Transverse colon (tissue), 3 donors: Measurements from ENCODE around the gene APBA3.

Experiments used
- EP300 ChIP-seq: sonication (generic); formaldehyde crosslinking; IDR thresholded peaks from one replicate; pipeline ENCODE4 v1.6.1; 2017; ENCODE audit warnings: antibody characterized with exemption, low read depth
- TF ChIP-seq, protein P1 (sequence below), 5 experiments: fragments of 200-600 bp in 3 of 5; fragments of 450-650 bp in 2 of 5; sonication (generic) in 3 of 5; IDR thresholded peaks; 1 replicate in 2 of 5; 2 replicates in 3 of 5; pipeline ENCODE4 v1.5.1; 2016 to 2017; ENCODE audit warnings: antibody characterized with exemption in 5 of 5, inconsistent platforms in 3 of 5, mild to moderate bottlenecking in 2 of 5, moderate library complexity in 1 of 5

DNA sequence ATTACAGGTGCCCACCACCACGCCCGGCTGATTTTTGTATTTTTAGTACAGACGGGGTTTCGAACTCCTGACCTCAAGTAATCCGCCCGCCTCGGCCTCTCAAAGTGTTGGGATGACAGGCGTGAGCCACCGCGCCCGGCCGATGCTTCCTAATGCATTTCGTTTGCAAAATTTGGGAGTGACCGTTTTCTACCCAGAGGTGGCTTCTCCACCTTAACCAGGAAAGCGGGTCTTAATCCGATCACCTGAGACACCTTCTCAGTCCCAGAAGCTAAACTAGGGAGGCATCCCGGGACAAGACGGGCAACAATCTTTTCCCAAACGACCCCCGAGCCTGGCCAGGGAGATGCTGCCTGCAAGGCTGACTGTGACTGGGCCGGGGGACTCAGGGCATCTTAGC is 39.5 kb upstream of the APBA3 start:
- TF ChIP-seq EP300: no peak
- TF ChIP-seq, protein P1, sequence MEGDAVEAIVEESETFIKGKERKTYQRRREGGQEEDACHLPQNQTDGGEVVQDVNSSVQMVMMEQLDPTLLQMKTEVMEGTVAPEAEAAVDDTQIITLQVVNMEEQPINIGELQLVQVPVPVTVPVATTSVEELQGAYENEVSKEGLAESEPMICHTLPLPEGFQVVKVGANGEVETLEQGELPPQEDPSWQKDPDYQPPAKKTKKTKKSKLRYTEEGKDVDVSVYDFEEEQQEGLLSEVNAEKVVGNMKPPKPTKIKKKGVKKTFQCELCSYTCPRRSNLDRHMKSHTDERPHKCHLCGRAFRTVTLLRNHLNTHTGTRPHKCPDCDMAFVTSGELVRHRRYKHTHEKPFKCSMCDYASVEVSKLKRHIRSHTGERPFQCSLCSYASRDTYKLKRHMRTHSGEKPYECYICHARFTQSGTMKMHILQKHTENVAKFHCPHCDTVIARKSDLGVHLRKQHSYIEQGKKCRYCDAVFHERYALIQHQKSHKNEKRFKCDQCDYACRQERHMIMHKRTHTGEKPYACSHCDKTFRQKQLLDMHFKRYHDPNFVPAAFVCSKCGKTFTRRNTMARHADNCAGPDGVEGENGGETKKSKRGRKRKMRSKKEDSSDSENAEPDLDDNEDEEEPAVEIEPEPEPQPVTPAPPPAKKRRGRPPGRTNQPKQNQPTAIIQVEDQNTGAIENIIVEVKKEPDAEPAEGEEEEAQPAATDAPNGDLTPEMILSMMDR (IDR thresholded peaks at IDR 0.05): no peak
